ENCODE results near the gene NFE2L1. TPM values are rescaled to one million over a fixed set of nuclear protein-coding genes. Genes with fewer than 3 reads are reported as not detected.
A peak's percentile ranks its signal among the peaks of the same experiment; 100 is the strongest.

NFE2L1 gene
- total RNA-seq, 1 donor from 2014 or later: 127 TPM

GRCh38 chr17:48037838-48038323, 10.3 kb upstream of the NFE2L1 start:
- Mint-ChIP-seq H3K4me1 (peaks cover 14% of the 10 kb centered on the region), H3K36me3 (ENCODE audit: low read depth) (no peaks in the 10 kb centered on the region), H3K27me3 (peaks cover 11% of the 10 kb centered on the region), H3K27ac (no peak overlapping the region), H3K4me3 (peak overlapping the region; percentile 85), H3K9me3 (no peaks in the 10 kb centered on the region)
- CTCF ChIA-PET: interaction anchor here (2.5 to 2.6 kb wide), 2 partner anchors 18 to 42 kb away, joined by 8 to 9 read pairs; no protein-coding TSS in a partner anchor
- intact Hi-C loops (cut with micrococcal nuclease): loop anchor here (1.0 kb wide), 4 partner anchors 10 to 36 kb away; partner anchors contain the start of gene NFE2L1
- ATAC-seq (ENCODE audit: low read depth) (no peak), DNase-seq (no peak)
- POLR2A ChIA-PET: interaction anchor here (0.6 to 2.7 kb wide), 6 partner anchors 9 to 22 kb away, joined by 3 to 27 read pairs (median 7); partner anchors contain the start of gene NFE2L1
- TF ChIP-seq, protein P1, sequence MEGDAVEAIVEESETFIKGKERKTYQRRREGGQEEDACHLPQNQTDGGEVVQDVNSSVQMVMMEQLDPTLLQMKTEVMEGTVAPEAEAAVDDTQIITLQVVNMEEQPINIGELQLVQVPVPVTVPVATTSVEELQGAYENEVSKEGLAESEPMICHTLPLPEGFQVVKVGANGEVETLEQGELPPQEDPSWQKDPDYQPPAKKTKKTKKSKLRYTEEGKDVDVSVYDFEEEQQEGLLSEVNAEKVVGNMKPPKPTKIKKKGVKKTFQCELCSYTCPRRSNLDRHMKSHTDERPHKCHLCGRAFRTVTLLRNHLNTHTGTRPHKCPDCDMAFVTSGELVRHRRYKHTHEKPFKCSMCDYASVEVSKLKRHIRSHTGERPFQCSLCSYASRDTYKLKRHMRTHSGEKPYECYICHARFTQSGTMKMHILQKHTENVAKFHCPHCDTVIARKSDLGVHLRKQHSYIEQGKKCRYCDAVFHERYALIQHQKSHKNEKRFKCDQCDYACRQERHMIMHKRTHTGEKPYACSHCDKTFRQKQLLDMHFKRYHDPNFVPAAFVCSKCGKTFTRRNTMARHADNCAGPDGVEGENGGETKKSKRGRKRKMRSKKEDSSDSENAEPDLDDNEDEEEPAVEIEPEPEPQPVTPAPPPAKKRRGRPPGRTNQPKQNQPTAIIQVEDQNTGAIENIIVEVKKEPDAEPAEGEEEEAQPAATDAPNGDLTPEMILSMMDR (IDR thresholded peaks at IDR 0.05): no peak

DNA sequence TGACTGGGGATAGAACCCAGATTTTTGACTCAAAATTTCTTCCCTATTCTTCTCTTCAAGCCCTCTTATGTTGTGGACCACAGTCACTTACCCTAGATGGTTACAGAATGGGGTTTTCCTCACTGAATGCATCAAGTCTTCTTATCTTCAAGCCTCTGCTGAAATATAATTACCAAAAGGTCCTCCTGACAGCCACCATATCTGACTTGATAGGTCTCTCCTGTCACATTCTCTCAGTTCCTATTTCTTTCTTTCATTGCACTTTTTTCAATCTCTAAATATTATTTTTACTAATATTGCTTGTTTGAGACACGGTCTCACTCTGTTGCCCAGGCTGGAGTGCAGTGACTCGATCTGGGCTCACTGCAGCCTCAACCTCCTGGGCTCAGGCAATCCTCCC, 9.5 kb upstream of the NFE2L1 start:
- TF ChIP-seq, protein P1 (IDR thresholded peaks at IDR 0.05): no peak
- H3K27me3 Mint-ChIP-seq: peaks cover 5% of the 10 kb centered on the region
- DNase-seq: no peak
- intact Hi-C loops (cut with micrococcal nuclease): loop anchor here (1.0 kb wide), 1 partner anchor 17 kb away; no protein-coding TSS in a partner anchor
- peak overlapping the region; percentile 85 for H3K4me3 Mint-ChIP-seq
- H3K9me3 Mint-ChIP-seq: no peaks in the 10 kb centered on the region
- H3K27ac Mint-ChIP-seq: no peak overlapping the region
- no peaks in the 10 kb centered on the region for H3K36me3 Mint-ChIP-seq (ENCODE audit: low read depth)
- ChIA-PET POLR2A (interaction anchor here (0.9 to 2.1 kb wide), 4 partner anchors 9 to 16 kb away, joined by 3 to 7 read pairs (median 6); partner anchors contain the start of gene NFE2L1), CTCF (no interaction called here)
- ATAC-seq (ENCODE audit: low read depth): peak; percentile 7
- H3K4me1 Mint-ChIP-seq: peaks cover 20% of the 10 kb centered on the region

DNA sequence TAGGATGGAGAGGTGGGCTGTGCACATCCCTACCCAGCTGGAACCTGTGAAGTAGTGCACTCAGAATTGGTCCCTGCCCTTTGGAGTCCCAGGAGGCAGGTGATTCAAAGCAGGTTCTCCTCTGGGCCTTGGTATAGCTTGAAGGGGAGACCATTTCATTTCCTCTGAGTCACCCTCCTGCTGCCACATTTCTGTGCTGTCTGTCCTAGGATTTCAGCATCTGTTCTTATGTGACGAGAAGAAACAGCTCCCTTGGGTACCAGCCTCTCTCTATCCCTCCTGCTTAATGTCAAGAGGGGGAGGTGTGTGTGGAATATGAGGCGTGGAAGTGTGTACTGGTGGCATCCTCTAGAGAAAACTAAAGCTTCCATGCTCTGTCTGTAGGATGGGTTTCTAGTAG, 5.0 kb upstream of the NFE2L1 start:
- H3K27ac Mint-ChIP-seq: peak overlapping the region; percentile 12
- ATAC-seq (ENCODE audit: low read depth): no peak
- TF ChIP-seq, protein P1 (IDR thresholded peaks at IDR 0.05): no peak
- H3K36me3 Mint-ChIP-seq (ENCODE audit: low read depth): peaks cover 5% of the 10 kb centered on the region
- DNase-seq: no peak
- H3K9me3 Mint-ChIP-seq: no peaks in the 10 kb centered on the region
- H3K4me1 Mint-ChIP-seq: peaks cover 27% of the 10 kb centered on the region
- H3K27me3 Mint-ChIP-seq: no peaks in the 10 kb centered on the region
- POLR2A ChIA-PET: interaction anchor here (0.7 to 2.5 kb wide), 5 partner anchors 11 to 60 kb away, joined by 3 to 11 read pairs (median 3); no protein-coding TSS in a partner anchor
- CTCF ChIA-PET: interaction anchor here (0.6 to 1.2 kb wide), 4 partner anchors 16 to 69 kb away, joined by 3 to 6 read pairs (median 3); no protein-coding TSS in a partner anchor
- intact Hi-C loops (cut with micrococcal nuclease): no loop called here
- H3K4me3 Mint-ChIP-seq: no peak overlapping the region

GRCh38 chr17:48044851-48045250, 3.3 kb upstream of the NFE2L1 start:
- POLR2A ChIA-PET: interaction anchor here (0.7 to 2.5 kb wide), 3 partner anchors 7 to 19 kb away, joined by 4 to 11 read pairs (median 4); no protein-coding TSS in a partner anchor

More at GRCh38 chr17:48044851-48045250, 3.3 kb upstream of the NFE2L1 start:
- Mint-ChIP-seq H3K36me3 (ENCODE audit: low read depth) (peaks cover 15% of the 10 kb centered on the region), H3K9me3 (no peaks in the 10 kb centered on the region), H3K27me3 (no peaks in the 10 kb centered on the region), H3K4me3 (no peak overlapping the region), H3K4me1 (peaks cover 32% of the 10 kb centered on the region), H3K27ac (no peak overlapping the region)
- DNase-seq: no peak
- TF ChIP-seq, protein P1 (IDR thresholded peaks at IDR 0.05): no peak
- intact Hi-C loops (cut with micrococcal nuclease): loop anchor here (5.0 kb wide), 1 partner anchor 1147 kb away; no protein-coding TSS in a partner anchor
- no peak for ATAC-seq (ENCODE audit: low read depth)
- CTCF ChIA-PET: no interaction called here

Data from activated B cell treated with CpG ODN at 0.5 μM for 24 hours (primary cell).